Sigmoid colon (tissue), 7 donors: ENCODE data around the gene ZNF775. TPM values are rescaled to one million over a fixed set of nuclear protein-coding genes. Genes with fewer than 3 reads are reported as not detected.

Experiments used
- DNase-seq: peaks from one replicate; pipeline ENCODE4 v3.0.0-alpha.2; 2019
- H3K27ac ChIP-seq, 4 donors: fragments of 200-600 bp; sonication (generic); one replicate each; pipeline ENCODE4 v1.5.1; 2016 to 2019; ENCODE audit warnings: mild to moderate bottlenecking in 1 of 4
- H3K27me3 ChIP-seq, 3 donors: fragments of 200-600 bp; sonication (generic); one replicate each; pipeline ENCODE4 v1.5.1; 2019; ENCODE audit warnings: mild to moderate bottlenecking in 1 of 3
- H3K36me3 ChIP-seq, 4 donors: fragments of 200-600 bp; sonication (generic); one replicate each; pipeline ENCODE4 v1.5.1; 2016 to 2019
- H3K4me1 ChIP-seq, 4 donors: fragments of 200-600 bp; sonication (generic); one replicate each; pipeline ENCODE4 v1.5.1; 2017 to 2019
- H3K4me3 ChIP-seq, 4 donors: fragments of 200-600 bp; sonication (generic); one replicate each; pipeline ENCODE4 v1.5.1; 2017 to 2019; ENCODE audit warnings: mild to moderate bottlenecking in 2 of 4, moderate library complexity in 1 of 4
- H3K9me3 ChIP-seq, 4 donors: fragments of 200-600 bp in 3 of 4; sonication (generic) in 3 of 4; one replicate each; pipeline versions ENCODE4 v1.5.1 to v1.6.1; 2013 to 2019
- EP300 ChIP-seq, 4 donors: sonication (generic); formaldehyde crosslinking; IDR thresholded peaks; one replicate each; pipeline ENCODE4 v1.6.1; 2017; ENCODE audit warnings: antibody characterized with exemption in 4 of 4
- POLR2A ChIP-seq, 2 donors: fragments of 450-650 bp; IDR thresholded peaks; one replicate each; pipeline ENCODE4 v1.6.1; 2016; ENCODE audit warnings: antibody characterized with exemption in 2 of 2, mild to moderate bottlenecking in 2 of 2, moderate library complexity in 2 of 2
- POLR2AphosphoS5 ChIP-seq, 4 donors: sonication (generic); formaldehyde crosslinking; IDR thresholded peaks; one replicate each; pipeline ENCODE4 v1.6.1; 2017; ENCODE audit warnings: antibody characterized with exemption in 4 of 4
- WGBS, 2 donors: extraction: QIAGEN DNeasy Blood & Tissue Kit; methylation state at CpG; one replicate each; pipeline ENCODE4 v1.1.7; 2013; 5-methylcytosine and 5-hydroxymethylcytosine counted together
- intact Hi-C: fragments of 100-400 bp; cut with DNase I; formaldehyde crosslinking; loops from one replicate; pipeline ENCODE4 v1.15.1; 2023
- polyA plus RNA-seq, 3 donors: library from polyadenylated mRNA; stranded (reverse); fragments of 200-250 nt; gene quantifications; one replicate each; pipeline ENCODE4 v1.2.3, GENCODE V29; 2013
- total RNA-seq, 4 donors: library from RNA; depleted of rRNA; stranded (reverse); fragments of >200 nt; gene quantifications; one replicate each; pipeline ENCODE4 v1.1.0, GENCODE V29; 2016
- TF ChIP-seq, protein P1 (sequence below), 4 experiments: fragments of 450-650 bp in 3 of 4; fragments of 200-600 bp in 1 of 4; IDR thresholded peaks; one replicate each; pipeline ENCODE4 v1.5.1; 2016 to 2019; ENCODE audit warnings: antibody characterized with exemption in 4 of 4, mild to moderate bottlenecking in 3 of 4, moderate library complexity in 2 of 4
- donor health status: healthy with polysubstance abuse.
- donor health status: Bipolar disorder and iron deficiency.
- donor health status: healthy.

The ZNF775 gene
- total and polyA plus RNA-seq, 7 donors: 3.0 to 10.7 (median 6.1) TPM

DNA sequence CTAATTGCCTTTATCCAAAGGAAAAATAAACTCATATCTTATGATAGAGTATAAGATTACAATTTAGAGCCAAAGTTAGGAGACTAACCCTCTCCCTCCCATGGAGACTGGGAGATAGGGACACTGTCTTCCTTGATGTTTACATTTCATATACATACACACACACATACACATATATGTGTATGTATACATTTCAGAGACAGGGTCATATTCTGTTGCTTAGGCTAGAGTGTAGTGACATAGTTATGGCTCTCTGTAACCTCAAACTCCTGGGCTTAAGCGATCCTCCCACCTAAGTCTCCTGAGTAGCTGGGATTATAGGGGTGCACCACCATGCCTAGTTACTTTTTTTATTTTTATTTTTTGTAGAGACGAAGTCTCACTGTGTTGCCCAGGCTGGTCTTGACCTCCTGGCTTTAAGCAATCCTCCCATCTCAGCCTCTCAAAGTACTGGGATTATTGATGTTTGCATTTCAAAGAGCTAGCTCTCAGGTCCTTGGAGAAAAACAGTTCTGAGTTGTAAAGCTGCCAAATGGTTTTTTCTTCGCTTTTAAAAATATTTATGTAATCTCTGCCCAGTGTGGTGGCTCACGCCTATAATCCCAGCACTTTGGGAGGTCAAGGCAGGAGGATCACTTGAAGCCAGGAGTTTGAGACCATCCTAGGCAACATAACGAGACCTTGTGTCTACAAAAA lies 18.6 kb upstream of the ZNF775 start:
- Histone ChIP-seq H3K27ac (no peak overlapping the region), H3K9me3 (no peaks in the 10 kb centered on the region), H3K4me3 (no peak overlapping the region), H3K27me3 (no peaks in the 10 kb centered on the region), H3K36me3 (no peaks in the 10 kb centered on the region), H3K4me1 (peaks cover 0 to 46% (median 14%) of the 10 kb centered on the region in 4 donors)
- intact Hi-C loops: no loop called here
- WGBS, 2 donors: 75 to 87% methylated on average over 5 of the region's 5 CpGs
- TF ChIP-seq POLR2A (IDR thresholded peaks at IDR 0.05) (no peak), EP300 (IDR thresholded peaks at IDR 0.05) (no peak), POLR2AphosphoS5 (IDR thresholded peaks at IDR 0.05) (no peak)
- TF ChIP-seq, protein P1, sequence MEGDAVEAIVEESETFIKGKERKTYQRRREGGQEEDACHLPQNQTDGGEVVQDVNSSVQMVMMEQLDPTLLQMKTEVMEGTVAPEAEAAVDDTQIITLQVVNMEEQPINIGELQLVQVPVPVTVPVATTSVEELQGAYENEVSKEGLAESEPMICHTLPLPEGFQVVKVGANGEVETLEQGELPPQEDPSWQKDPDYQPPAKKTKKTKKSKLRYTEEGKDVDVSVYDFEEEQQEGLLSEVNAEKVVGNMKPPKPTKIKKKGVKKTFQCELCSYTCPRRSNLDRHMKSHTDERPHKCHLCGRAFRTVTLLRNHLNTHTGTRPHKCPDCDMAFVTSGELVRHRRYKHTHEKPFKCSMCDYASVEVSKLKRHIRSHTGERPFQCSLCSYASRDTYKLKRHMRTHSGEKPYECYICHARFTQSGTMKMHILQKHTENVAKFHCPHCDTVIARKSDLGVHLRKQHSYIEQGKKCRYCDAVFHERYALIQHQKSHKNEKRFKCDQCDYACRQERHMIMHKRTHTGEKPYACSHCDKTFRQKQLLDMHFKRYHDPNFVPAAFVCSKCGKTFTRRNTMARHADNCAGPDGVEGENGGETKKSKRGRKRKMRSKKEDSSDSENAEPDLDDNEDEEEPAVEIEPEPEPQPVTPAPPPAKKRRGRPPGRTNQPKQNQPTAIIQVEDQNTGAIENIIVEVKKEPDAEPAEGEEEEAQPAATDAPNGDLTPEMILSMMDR (IDR thresholded peaks at IDR 0.05): no peak
- peak; percentile 10 for DNase-seq

DNA sequence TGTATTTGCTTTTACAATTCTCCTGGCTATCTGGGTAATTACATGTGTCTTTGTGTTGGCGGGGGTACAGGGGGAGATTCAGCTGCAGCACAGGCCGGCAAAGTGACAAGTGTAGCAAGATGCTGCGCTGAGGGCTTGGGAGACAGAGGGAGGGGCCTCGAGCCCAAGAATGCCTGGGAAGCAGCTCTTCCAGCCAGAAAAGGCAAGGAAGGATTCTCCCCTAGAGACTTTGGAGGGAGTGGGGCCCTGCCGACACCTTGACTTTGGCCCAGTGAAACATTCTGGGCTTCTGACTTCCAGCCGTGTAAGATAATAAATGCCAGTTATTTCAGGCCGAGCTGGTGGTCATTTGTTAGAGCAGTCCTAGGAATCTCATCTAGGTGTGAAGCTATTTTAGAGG lies 17.7 kb upstream of the ZNF775 start:
- no peaks in the 10 kb centered on the region for H3K27me3 ChIP-seq
- H3K4me3 ChIP-seq: no peak overlapping the region
- no peaks in the 10 kb centered on the region for H3K9me3 ChIP-seq
- DNase-seq: peak; percentile 44
- WGBS, 2 donors: 81 to 90% methylated on average over 7 of the region's 7 CpGs
- intact Hi-C loops: no loop called here
- H3K36me3 ChIP-seq: no peaks in the 10 kb centered on the region
- H3K27ac ChIP-seq: peak overlapping the region in 3 of 4 donors; percentile 50 to 61 (median 54)
- TF ChIP-seq, protein P1 (IDR thresholded peaks at IDR 0.05): no peak
- TF ChIP-seq POLR2AphosphoS5 (IDR thresholded peaks at IDR 0.05) (no peak), EP300 (IDR thresholded peaks at IDR 0.05) (no peak), POLR2A (IDR thresholded peaks at IDR 0.05) (no peak)
- H3K4me1 ChIP-seq: peaks cover 0 to 38% (median 11%) of the 10 kb centered on the region in 4 donors

DNA sequence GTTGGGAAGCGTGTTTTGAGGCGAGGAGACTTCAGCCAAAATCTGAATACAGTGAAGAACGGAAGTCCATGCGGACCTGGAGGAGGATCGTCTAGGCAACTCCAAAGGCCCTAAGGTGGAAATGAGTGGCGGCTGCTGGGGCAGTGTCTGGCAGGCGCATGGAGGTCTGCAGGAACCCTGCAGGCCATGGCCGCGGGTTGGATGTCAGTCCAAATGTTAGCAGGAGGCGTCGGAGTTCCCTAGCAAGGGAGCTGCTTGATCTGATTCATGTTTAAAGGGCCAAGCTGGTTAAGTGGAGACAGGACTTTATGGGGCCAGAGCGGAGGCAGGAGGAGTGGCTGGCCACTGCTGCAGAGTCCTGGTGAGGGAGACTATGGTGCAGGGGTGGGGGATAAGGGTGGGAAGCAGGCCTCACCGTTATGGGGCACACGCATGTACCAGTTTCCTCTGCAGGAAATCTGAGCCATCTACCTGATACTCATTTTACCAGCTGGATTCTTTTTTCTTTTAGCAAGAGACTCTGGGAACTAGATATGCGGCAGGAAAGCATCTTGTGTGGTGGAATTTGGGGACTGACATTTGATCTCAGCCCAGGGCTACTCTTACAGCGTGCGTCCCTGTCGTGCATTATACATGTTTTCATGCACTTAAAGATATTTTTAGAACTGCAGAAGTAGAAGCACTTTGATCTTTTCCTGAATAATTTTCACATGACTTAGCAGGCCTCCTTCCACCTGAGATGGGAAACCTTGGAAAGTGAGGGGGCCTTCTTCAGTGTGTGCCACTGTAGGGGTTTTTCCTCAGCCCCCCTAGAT lies 17.1 kb upstream of the ZNF775 start:
- Histone ChIP-seq H3K36me3 (no peaks in the 10 kb centered on the region), H3K4me3 (no peak overlapping the region), H3K4me1 (peaks cover 0 to 32% (median 11%) of the 10 kb centered on the region in 4 donors), H3K27me3 (no peaks in the 10 kb centered on the region), H3K9me3 (no peaks in the 10 kb centered on the region), H3K27ac (peak overlapping the region in 3 of 4 donors; percentile 50 to 61 (median 54))
- TF ChIP-seq POLR2A (IDR thresholded peaks at IDR 0.05) (no peak), EP300 (IDR thresholded peaks at IDR 0.05) (no peak), POLR2AphosphoS5 (IDR thresholded peaks at IDR 0.05) (no peak)
- TF ChIP-seq, protein P1 (IDR thresholded peaks at IDR 0.05): no peak
- intact Hi-C loops: no loop called here
- peak; percentile 58 for DNase-seq
- WGBS, 2 donors: 78 to 91% methylated on average over 18 of the region's 18 CpGs

GRCh38 chr7:150363370-150363769 lies 15.8 kb upstream of the ZNF775 start:
- H3K4me3 ChIP-seq: no peak overlapping the region
- H3K27ac ChIP-seq: no peak overlapping the region
- H3K36me3 ChIP-seq: no peaks in the 10 kb centered on the region
- no peaks in the 10 kb centered on the region for H3K27me3 ChIP-seq
- H3K4me1 ChIP-seq: peaks cover 0 to 35% (median 17%) of the 10 kb centered on the region in 4 donors
- no peak for DNase-seq
- TF ChIP-seq POLR2AphosphoS5 (IDR thresholded peaks at IDR 0.05) (no peak), EP300 (IDR thresholded peaks at IDR 0.05) (no peak), POLR2A (IDR thresholded peaks at IDR 0.05) (no peak)
- TF ChIP-seq, protein P1 (IDR thresholded peaks at IDR 0.05): no peak
- intact Hi-C loops: no loop called here
- WGBS, 2 donors: 77 to 90% methylated on average over 4 of the region's 4 CpGs
- no peaks in the 10 kb centered on the region for H3K9me3 ChIP-seq
